ENCODE results near the gene FBXO45.
A peak's percentile ranks its signal among the peaks of the same experiment; 100 is the strongest.
"Not testable (repeated sequence)": the region's sequence is repeated elsewhere in the genome, so short reads cannot be mapped to it uniquely, and the experiment has no call there.

Gene FBXO45

DNA sequence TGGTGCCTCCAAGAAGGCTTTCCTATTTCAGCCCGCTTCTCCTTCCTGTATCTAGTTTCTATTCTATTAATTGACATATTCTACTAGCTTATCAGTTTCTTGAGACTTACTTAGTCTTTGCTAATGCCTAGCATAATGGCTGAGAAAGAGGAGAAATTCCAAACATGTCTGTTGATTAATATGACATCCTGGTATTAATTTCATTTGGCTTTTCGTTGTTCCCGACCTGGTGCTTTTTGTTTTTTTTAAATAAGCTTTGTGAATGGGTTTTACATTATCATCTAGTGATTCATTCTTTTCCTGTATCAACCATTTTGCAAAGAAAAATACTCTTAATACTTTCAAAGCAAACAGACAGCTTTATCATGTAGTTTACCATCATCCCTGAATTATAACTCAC, 13.2 kb upstream of the FBXO45 start:
- no peak for DNase-seq (ENCODE audit: extremely low read depth in 1 of 2, low read depth in 1 of 2)

- DNase-seq (ENCODE audit: extremely low read depth in 1 of 2, low read depth in 1 of 2): no peak
Observed at GRCh38 chr3:196557236-196557635, 11.2 kb upstream of the FBXO45 start.

DNA sequence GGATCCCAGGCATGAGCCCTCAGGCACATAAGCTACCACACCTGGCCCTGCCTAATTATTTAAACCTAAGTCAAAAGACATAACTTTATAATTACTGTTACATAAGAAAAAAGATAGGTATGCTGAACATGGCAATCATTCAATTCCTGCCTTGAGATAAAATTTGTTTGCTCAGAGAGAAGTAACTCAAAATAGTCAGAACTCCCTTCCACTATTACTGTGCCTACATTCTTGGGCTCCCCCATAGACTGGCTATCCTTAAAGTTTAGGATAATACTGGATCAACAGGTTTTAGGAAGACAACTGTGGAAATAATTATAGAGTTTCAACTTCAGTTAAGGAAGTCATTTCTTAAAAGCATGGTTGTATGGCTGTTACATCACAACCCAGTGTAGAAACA, 10.0 kb upstream of the FBXO45 start:
- DNase-seq (ENCODE audit: extremely low read depth in 1 of 2, low read depth in 1 of 2): no peak

- DNase-seq (ENCODE audit: extremely low read depth in 1 of 2, low read depth in 1 of 2): no peak
Observed at GRCh38 chr3:196559826-196560225, 8.6 kb upstream of the FBXO45 start.

DNA sequence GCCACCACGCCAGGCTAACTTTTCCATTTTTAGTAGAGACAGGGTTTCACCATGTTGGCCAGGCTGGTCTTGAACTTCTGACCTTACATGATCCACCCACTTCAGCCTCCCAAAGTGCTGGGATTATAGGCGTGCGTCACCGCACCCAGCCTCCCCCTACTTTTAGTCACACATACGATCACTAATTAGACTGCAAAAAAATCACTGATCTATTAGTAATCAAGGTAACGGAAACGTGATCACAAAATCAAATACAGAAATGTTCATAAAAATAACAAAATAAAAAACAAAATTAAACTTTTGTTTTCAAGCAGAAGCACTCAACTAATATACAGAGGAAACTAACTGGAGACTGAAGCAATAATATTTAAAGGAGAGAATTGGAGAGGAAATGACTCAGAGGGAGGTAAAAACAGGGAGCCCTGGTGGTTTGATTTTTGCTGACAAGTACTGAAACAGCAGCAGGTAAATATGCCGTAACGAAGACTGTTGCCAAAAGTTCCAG, 4.7 kb upstream of the FBXO45 start:
- DNase-seq (ENCODE audit: extremely low read depth in 1 of 2, low read depth in 1 of 2): no peak

DNA sequence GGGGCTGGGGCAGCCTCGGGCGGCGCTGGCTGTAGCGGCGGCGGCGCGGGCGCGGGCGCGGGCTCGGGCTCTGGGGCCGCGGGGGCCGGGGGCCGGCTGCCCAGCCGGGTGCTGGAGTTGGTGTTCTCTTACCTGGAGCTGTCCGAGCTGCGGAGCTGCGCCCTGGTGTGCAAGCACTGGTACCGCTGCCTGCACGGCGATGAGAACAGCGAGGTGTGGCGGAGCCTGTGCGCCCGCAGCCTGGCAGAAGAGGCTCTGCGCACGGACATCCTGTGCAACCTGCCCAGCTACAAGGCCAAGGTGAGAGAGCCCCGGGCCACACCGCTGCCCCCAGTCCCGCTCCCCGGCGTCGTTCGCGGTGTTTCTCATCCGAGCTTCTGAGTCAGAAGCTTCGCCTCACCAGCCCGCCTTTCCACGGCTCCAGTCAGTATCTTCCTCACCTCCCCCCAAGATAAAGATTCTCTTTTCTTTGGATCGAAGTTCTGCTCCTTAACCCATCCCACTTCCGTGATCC, 600 bp downstream of the FBXO45 start:
- DNase-seq (ENCODE audit: extremely low read depth in 1 of 2, low read depth in 1 of 2): peak; percentile 27 to 29

- not testable (repeated sequence) for DNase-seq (ENCODE audit: extremely low read depth in 1 of 2, low read depth in 1 of 2)
Observed at GRCh38 chr3:196570332-196570731, 1.9 kb downstream of the FBXO45 start.

GRCh38 chr3:196572389-196572788, 3.9 kb downstream of the FBXO45 start:
- no peak for DNase-seq (ENCODE audit: extremely low read depth in 1 of 2, low read depth in 1 of 2)

GRCh38 chr3:196585044-196585757, 16.7 kb downstream of the FBXO45 start:
- no peak for DNase-seq (ENCODE audit: extremely low read depth in 1 of 2, low read depth in 1 of 2)

DNA sequence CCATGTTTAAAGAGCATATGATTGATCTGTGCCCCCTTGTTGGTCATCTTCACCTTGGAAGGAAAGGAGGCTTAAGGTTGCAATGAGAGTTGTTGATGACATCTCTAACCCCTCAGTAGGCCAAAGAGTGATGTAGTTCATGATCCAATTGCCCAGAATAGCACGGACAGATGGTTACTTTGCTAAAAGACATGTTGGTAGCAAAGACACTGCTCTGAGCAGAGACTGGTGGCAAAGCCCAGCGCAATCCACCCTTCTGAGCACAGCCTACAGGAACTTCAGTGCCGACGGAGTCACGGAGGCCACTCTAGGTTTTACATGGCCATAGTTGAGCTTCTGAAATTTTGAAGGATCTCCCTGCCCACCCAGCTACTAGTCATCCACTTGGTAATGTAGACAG, 21.8 kb downstream of the FBXO45 start:
- DNase-seq (ENCODE audit: extremely low read depth in 1 of 2, low read depth in 1 of 2): no peak

GRCh38 chr3:196596355-196596754, 27.9 kb downstream of the FBXO45 start:
- no peak for DNase-seq (ENCODE audit: extremely low read depth in 1 of 2, low read depth in 1 of 2)

- not testable (repeated sequence) for DNase-seq (ENCODE audit: extremely low read depth in 1 of 2, low read depth in 1 of 2)
Observed at GRCh38 chr3:196597971-196598733, 29.7 kb downstream of the FBXO45 start.

DNA sequence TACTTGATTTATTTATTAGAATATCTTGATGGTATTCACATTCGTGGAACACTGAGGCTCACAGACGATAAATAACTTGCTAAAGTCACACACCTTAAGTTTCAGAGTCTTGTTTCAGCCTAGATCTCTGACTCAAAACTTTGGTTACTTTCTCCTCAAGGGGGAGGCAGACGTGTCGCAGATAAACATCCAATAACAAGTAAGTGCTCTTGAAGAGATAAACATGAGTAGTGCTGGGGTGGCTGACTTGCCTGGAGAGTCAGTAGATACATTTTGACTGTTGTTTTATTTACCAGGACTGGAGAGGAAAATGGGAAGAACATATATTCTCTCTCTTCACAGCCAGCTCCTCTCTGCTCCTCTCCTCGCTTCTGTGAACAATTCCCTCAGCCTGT, 31.3 kb downstream of the FBXO45 start:
- no peak for DNase-seq (ENCODE audit: extremely low read depth in 1 of 2, low read depth in 1 of 2)

- no peak for DNase-seq (ENCODE audit: extremely low read depth in 1 of 2, low read depth in 1 of 2)
Observed at GRCh38 chr3:196600359-196600758, 31.9 kb downstream of the FBXO45 start.

DNA sequence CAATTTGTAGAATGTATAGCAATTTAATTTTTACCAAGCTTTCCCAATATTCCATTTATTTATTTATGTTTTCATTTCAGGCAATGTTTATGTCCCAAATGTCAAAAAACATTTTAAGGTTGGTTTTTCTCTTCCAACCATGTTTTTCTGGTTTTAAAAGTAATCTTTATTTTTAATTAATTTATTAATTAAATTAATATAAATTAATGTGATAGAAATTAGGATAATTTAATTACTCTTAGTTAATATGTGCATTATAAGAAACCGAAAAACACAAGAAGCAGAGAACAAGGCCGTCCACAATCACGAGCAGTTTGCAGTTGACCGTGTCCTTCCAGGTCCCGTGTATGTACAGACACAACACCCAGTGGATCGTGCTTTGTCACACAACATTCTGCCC, 34.2 kb downstream of the FBXO45 start:
- no peak for DNase-seq (ENCODE audit: extremely low read depth in 1 of 2, low read depth in 1 of 2)

GRCh38 chr3:196603683-196604082, 35.2 kb downstream of the FBXO45 start:
- no peak for DNase-seq (ENCODE audit: extremely low read depth in 1 of 2, low read depth in 1 of 2)

- DNase-seq (ENCODE audit: extremely low read depth in 1 of 2, low read depth in 1 of 2): no peak
Observed at GRCh38 chr3:196604548-196604947, 36.1 kb downstream of the FBXO45 start.

DNA sequence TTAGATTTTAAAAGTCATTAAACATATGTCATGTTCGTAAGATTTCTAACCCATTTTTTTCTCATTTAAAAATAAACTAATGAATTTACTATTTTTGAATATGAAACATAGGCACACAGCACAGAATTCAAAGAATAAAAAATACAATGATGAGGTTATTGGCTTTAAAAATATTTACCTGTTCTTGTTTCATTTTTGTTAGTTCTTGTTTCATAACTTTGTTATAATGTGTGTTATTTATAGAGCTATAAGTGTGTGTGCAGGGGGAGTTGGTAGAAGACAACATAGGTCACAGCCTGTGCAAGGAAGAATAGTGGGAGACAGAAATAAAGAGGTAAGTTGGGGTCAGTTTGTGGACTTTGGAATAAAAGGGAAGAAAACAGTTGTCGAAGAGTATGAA, 40.2 kb downstream of the FBXO45 start:
- no peak for DNase-seq (ENCODE audit: extremely low read depth in 1 of 2, low read depth in 1 of 2)

DNA sequence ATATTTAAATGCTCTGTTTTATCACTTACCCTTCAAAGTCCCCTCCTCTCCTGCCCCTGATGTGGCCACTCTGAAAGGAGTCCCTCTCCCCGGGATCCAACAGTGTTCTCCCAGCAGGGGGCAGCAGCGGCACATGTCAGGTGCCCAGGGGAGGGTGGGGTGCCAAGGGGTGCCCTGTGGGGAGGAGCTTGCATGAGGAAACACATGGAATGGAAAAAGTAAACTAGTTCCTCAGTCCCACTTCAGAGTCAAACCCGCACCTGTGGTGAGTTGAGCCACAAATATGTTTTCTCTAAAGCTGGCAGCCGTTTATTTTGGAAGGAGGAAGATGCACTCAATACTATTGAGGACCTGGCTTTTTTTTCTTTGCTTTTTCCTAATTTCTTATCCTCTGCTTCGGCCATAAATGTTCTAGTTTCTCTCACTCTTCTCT, 40.9 kb downstream of the FBXO45 start:
- peak; percentile 84 to 91 for DNase-seq (ENCODE audit: extremely low read depth in 1 of 2, low read depth in 1 of 2)

DNA sequence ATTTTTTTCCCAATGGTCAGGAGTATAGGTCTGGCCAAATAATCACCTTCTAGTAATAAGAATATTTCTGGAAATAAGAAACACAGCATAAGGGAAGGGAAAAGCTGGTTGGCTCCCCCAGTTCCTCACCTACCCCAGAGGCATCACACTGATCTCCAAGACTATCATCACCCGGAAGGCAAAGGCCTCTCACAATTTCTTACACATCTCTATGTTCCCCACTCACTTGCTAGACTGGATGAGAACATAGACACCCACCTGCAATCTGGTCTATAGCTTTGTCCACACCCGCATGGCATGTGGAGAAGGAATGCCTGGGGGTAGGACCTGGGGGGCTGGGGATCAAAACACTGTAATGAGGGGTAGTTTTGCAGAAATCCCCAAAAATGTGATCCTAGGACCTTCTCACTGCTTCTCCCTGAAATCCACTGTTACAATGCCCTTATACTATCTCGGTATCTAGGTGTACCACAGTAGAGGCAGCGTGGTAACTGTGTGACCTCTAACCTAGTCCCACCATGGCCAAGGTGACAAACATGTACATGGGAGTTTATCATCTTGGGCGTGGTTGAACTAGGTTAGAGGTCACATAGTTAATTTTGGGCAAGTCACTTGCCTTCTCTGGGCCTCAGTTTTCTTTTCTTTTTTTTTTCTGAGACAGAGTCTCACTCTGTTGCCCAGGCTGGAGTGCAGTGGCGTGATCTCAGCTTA, 41.5 kb downstream of the FBXO45 start:
- no peak for DNase-seq (ENCODE audit: extremely low read depth in 1 of 2, low read depth in 1 of 2)

DNA sequence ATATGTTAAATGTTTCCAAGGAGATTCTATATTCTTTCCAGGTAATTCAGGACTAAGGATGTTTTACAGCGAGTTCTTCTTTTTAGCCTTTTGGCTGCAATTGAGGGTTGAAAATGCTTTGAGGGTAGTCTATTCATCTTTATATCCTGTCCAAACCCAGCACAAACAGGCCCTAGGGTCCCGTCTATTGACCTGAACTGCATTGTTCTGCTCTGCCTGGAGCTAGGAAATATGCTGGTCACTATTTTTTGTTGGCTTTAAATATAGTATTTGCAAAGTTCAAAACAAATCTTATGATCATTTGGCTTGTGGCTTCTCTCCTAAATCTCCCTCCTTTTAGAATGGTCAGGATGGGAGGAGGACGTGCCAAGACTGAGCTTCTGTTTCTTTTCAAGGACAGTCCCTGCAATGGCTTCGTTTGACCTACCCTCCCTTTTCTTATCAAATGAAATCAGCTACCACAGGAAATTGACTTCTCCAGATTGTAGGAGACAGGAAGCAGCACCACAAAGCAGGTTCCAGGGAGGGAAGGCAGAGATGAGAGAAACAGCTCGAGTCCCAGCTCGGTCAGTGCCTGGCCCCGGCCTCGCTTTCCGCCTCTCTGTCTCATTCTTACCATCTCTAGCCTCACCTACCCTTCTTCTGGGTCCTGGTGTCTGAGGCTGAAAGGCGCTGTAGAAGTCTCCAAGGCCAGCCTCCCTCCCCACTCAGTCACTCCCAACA, 43.5 kb downstream of the FBXO45 start:
- DNase-seq (ENCODE audit: extremely low read depth in 1 of 2, low read depth in 1 of 2): no peak

Data from stimulated activated CD8-positive, alpha-beta memory T cell treated with anti-CD3 and anti-CD28 coated beads, Interleukin-7, amount 100 ng/mL, for 48 hours (primary cell).